HG03196 (cell line): ENCODE data around the gene ANKRD65.
"Not testable (repeated sequence)": the region's sequence is repeated elsewhere in the genome, so short reads cannot be mapped to it uniquely, and the experiment has no call there.

Experiments
- ATAC-seq: cut with Tn5 transposase; IDR thresholded peaks from one replicate; pipeline ENCODE4 v1.9.1; 2021; ENCODE audit not compliant: unreplicated experiment

ANKRD65 gene

DNA sequence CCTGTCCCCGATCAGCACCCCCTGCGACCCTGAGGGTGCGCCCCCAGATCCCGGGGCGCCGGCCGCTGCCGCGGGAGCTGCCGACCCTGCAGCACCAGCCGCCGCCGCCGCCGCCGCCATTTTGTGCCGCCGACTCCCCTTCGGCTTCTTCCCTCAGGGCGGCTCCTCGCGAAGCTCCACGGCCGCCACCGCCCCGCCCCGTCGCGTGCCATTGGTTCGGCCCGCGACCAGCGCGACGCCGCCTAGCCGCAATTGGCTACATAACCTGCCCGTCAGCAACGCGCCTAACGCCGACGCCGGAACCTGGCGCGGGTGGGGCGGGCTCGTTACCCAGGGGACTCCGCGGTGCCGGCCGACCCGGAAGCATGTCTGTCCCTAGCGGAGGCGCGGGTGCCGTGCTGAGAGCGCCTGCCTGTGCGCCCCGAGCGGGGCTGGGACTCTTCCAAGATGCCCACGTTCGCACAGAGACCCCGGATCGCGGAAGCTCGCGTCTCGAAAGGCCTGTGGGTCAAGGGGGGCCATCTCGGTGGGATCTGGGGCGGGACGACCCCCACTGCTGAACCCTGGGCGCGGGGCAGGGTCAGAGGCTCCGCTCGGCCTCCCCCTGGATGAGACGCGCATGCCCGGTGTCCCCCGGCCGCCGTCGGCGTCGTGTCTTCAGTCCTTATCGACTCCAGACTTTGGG lies 21.7 kb downstream of the ANKRD65 start, which contains the start of gene CCNL2:
Gene CCNL2 (minus strand): TSS at position 149 of the 685 bp plus-strand sequence. CDS start 29 bp downstream, at position 120.
- ATAC-seq: peak; percentile 94

DNA sequence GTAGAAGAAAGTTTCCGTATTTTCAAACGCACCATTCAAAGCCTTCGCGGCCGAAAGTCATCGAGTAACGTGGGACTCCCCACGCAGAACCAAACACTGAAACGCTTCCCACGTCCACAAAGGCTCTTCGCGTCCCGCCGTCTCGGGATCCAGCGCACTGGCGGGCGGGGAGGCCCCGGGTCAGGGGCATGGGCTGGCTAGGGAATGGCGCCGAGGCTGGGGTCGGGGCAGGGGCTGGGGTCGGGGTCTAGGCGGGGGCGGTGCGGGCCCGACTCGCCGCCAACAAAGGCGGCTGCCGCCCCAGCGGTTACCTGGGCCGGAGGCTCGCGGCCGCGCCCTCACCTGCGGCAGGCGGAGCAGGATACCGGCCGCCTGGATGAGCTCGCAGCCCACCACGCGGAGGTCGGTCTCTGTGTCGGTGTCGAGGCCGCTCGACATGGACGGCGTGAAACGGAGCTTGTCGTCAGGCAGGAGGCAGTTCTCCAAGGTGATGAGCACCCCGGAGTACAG lies 22.3 kb downstream of the ANKRD65 start:
- peak; percentile 19 for ATAC-seq

- no peak for ATAC-seq
Observed at GRCh38 chr1:1397839-1398523, 23.1 kb downstream of the ANKRD65 start.

GRCh38 chr1:1395166-1395565 lies 25.9 kb downstream of the ANKRD65 start:
- ATAC-seq: no peak

GRCh38 chr1:1394116-1394515 lies 27.0 kb downstream of the ANKRD65 start:
- no peak for ATAC-seq

DNA sequence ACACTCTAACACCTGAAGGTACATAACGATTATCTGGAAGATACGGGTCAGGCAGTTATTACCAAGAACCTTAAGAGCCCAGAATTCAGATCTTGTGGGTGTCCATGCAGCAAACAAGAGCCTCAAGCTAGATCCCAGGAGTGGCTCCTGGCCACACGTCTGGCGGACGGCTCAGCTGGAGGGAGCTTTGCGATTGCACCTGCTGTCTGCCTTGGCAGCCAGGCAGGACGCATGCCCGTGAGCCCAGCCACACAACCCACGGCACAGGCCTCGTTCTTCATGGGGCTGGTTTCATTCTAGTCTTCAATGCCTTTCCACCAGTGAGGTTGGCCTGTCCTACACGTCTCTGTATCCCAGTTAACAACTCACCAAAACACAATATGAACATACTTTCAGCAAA lies 27.6 kb downstream of the ANKRD65 start:
- no peak for ATAC-seq

DNA sequence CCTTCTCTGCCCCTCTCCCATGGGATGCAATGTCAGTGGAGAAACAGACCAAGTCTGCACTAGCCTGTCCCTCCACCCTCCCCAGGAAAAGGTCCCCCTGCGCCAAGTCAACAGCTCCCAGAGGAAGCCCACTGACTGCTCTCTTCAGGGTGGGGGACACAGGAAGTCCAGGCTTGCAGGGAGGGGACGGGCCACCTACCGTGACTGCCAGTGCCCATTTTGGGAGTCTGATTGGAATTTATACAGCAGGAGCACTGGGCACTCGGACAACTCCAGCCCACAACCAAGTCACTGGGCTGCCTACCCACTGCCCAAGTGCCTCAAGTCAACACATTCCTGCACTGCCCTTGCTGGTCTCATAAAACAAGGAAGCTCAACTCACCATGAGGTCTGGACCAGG lies 28.1 kb downstream of the ANKRD65 start:
- ATAC-seq: no peak

GRCh38 chr1:1391225-1391624 lies 29.9 kb downstream of the ANKRD65 start:
- ATAC-seq: no peak

DNA sequence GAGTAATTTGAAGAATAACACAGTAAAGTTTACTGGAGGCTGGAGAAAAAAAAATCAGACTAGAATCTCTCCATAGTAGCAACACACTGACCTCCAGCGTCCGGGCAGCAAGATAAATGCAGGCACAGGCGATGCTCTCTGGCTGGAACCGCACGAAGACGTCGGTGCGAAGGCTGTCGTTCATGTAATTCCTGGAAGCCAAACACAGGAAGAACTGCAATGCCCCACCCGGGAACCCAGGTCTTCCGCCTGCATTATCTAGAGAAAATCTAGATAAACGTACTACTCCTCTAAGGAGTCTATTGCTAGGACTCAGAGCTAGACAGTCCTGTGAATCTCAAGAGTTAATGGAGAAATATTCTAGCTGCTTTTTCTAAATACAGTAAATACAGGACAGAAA lies 30.4 kb downstream of the ANKRD65 start:
- ATAC-seq: no peak

DNA sequence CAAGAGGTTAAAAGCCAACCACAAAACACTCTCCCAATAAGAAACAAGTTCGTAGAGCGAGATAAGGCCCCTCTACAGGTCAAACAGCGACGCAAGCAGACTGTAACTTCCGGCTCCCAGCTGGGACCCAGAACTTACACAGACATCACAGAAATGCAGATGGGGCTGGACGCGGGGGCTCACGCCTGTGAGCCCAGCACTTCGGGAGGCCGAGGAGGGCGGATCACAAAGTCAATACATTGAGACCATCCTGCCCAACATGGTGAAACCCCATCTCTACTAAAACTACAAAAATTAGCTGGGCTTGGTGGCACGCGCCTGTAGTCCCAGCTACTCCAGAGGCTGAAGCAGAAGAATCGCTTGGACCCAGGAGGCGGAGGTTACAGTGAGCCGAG lies 33.0 kb downstream of the ANKRD65 start:
- no peak for ATAC-seq

GRCh38 chr1:1387098-1388077 lies 33.7 kb downstream of the ANKRD65 start:
- no peak for ATAC-seq

- ATAC-seq: no peak
Observed at GRCh38 chr1:1385931-1386330, 35.1 kb downstream of the ANKRD65 start.

- ATAC-seq: not testable (repeated sequence)
Observed at GRCh38 chr1:1385339-1385738, 35.7 kb downstream of the ANKRD65 start.

DNA sequence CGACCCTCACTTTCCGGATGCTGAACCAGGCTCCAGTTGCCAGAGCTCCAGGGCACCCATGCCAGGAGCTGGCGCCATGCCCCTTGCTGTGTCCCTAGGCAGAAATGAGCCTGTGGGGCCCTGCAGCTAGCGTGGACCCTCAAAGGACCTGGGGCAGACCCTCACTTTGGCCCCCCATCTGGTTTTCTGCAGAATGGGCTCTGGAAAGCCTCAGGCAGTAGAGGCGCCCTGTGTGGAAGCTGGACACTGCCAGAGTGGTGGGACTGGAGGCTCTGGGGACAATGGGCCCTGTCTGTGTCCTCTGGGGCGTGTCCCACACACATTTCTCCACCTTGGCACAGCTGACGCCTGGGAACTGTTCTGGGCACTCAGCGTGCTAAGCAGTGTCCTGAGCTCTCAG lies 39.8 kb downstream of the ANKRD65 start:
- ATAC-seq: no peak

DNA sequence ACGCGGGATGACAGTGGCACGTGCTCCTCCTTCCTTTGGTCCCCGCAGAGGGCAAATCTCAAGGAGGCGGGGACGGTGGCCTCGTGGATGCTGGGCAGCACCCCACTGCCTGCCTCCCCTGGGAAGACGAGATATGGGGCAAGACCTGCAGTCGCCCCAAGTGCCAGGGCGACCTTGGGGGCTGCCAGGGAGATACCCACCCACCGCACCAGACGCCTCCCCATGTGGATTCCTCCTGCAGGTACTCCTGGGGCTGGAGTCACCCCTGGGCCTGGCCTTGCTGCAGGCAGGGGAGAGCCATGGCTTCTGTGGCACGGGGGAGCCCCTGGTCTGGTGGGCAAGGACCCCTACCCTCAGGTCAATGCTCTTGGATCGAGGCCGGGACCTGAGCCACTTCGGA lies 40.2 kb downstream of the ANKRD65 start:
- ATAC-seq: no peak

- no peak for ATAC-seq
Observed at GRCh38 chr1:1377540-1378205, 43.4 kb downstream of the ANKRD65 start.

DNA sequence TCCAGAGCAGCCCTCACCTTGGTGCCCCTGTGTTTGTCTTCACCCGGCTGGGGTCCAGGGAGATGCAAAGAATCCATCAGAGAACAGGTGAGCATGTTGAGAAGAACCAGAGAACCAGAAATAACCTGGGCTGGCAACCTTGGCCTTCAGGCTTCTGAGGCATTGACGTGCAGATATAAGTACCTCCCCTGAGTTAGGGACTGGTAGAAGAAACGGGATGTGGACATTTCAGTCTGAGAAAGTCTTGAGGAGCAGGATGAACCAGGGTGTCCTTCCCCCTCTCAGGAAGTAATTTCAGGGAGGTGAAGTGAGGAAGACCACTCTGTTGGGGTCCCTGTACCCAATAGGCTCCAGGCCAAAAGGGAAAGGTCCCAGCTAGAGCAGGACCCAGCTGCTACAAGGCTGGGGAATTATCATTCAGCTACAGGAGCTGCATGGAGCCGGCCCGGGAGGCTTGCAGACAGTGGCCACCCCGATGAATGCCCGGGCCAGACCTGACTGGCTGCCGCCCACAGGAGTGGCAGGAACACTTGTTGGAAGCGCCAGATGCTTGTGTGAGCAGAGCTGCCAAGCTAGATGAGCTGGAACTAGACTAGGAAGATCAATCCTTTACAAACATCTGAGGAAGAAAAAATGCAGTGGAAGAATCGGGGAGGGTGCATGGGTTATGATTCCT lies 44.4 kb downstream of the ANKRD65 start:
- ATAC-seq: no peak

GRCh38 chr1:1374929-1375662 lies 46.0 kb downstream of the ANKRD65 start, which contains the start of gene AURKAIP1:
AURKAIP1 (minus strand) TSS chr1:1375207; CDS start chr1:1374756, 451 bp downstream.
- peak; percentile 73 for ATAC-seq

- ATAC-seq: peak; percentile 2
Observed at GRCh38 chr1:1374589-1374928, 46.5 kb downstream of the ANKRD65 start.
